Cerebellar nuclear complex (tissue), 1 donor: Measurements from ENCODE around the gene WDR38.
A peak's percentile ranks its signal among the peaks of the same experiment; 100 is the strongest.

Source experiments
- DNase-seq, 2 experiments: peaks; one replicate each; lab custom pipeline; 2025; lab: John Stamatoyannopoulos, UW

Gene WDR38

DNA sequence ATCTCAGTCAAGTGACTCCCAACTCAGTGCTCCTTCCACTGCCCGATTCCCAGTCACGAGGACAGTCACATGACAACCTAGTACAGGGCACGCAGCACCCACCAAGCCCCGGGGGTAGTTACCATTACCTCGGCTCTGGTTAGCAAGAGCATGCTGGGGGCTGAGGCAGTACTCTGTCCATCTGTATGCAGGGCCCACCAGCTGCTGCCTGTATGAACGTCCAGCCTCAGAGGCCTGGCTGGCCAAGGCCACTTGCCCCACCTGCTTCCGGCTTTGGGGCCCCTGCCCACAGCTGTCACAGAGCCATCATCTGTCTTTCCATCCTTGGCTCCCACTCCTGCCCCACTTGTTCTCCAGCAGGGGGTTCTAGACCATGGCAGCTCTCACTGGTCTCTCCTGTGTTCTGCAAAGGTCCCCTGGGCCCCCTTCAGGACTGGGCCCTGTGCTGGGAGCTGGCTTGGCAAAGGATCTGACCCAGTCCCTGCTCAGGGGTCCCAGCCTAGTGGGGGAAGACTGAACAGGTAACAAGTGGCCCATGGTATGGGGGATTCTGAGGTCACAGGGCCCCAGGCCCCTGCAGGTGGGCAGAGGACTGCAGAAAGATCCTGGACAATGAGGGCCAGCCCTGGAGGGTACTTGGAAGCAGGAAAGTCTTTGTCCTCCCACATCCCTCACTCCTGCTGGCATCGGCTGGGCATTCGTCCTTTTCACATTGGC lies 5.2 kb downstream of the WDR38 start:
- DNase-seq, result no peak

DNA sequence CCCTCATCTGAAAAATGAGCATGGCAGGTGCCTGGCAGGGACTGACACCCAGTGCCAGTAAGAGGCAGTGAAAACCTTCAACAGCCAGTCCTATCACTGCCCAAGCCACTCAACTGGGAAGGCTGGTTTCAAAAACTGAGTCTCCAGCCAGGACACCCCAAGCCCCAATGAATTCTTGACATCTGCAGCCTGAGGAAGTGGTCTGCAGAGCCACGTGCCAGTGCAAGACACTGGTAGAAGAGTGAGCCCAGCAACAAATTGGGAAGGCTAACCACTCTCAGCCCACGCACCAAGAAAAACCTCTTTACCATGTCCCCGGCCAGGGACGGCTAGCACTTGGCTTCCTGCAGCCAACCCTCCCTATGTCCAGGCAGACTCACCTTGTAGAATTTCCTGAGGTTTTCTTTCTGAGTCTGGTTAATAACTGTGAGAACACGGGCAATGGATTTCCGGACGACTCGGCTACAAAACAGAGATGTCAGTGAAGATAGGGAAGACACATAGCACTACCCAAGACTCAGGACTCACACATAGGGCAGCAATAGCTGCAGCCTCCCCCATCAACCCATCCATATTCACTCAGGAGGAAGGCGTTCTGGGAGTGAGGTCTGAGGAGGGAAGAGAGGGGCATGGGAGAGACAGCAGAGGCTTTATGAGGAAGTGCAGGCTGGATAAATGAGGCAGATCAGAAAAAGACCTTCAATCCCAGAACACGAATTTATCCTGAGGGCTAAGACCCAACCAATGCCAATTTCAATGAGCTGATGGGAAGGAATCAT lies 6.7 kb downstream of the WDR38 start:
- no peak for DNase-seq

DNA sequence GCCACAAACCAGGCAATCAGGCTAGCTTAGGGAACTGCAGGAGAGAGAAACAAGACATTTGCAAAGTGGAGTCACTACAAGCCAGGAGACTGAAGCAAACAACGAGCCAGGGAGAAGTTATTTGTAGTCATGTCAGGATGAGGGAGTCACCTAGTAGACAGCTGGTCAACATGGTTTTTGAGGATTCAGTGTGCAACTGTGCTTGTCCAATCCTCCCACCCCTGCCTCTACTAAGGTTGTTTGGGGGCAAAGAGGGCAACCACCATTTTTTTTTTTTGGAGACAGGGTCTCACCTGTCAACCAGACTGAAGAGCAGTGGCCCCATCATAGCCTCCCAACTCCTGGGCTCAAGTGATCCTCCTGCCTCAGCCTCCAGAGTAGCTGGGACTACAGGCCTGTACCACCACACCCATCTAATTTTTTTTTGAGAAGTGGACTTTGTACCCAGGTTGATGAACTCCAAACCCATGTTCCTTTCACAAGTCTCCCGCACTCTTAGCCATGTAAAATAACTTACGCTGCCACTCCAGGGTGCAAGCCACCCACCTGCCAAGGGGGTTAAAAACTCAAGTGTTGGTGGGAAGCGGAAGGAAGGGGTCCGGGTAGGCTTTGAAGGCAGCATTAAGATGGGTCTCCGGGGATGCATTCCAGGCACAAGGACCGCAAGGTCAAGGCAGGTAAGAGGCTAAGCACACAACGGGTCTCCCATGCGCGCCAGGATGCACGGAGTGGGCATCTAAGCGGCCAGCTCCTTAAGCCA lies 7.5 kb downstream of the WDR38 start:
- no peak for DNase-seq

DNA sequence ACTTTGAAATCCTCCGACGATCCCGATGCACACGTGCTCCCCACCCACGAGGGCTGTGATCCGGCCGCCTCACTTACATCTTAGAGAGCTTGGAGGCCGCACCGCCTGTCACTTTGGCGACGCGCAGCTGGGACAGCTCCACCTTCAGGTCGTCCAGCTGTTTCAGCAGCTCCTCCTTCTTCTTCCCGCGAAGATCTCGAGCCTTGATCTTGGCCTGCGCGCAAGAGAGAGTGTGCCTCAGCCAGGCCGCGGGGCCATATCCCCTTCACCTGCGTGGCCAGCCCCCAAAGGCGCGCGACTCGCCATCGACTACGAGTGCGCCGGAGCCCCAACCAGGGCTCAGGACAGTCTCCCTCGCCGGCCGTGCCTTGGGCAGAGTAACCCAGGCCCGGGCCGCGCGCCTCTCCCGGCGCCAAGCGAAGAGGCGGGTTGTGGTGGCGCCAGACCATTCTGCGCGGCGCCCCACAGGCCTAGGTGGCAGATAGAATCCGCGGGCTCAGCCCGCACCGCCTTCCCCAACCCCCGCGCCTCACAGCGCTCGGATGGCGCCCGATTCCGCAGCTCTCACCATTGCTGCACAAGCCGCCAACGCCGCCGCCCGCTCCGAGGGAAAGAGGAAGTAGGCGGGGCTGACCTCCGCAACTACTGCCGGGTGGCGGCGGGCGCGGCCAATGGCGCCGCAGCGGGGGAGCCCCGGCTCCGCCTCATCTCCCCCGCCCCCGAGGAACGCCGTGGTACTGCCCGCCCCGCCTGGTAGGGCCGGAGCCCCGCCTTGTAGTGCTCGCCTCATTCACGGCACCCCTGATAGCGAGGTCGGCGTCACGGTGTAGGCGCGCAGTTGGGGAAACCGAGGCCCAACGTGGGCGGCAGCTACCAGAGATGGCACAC lies 8.3 kb downstream of the WDR38 start, which contains the start of the genes ARPC5L and RPL35:
Gene ARPC5L (plus strand): TSS at position 789 of the 888 bp plus-strand sequence. CDS start 7,161 bp downstream, outside the sequence.
Gene RPL35 (minus strand): TSS at position 616 of the 888 bp plus-strand sequence. CDS start 45 bp downstream, at position 571.
- peak; percentile 49 to 81 for DNase-seq

DNA sequence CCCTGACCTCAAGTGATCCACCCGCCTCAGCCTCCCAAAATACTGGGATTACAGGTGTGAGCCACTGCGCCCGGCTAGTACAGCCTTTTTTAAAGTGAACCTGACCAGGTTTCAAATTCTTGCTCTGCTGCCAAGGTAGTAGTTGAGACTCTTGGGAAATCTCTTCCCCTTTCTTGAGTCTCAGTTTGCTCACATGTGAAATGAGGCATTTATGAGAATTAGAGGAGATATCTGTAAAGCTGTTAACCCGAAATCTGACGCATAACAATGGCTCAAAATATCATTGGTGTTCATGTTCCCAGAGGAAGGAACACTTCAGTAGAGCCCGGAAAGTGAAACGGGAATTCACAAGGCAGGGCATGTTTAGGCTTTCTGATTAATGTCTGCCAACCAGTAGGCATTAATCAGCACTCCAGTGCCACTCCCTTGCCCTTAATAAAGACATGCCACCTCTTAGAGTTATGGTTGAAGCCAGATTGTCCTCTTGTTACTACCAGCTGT lies 10.2 kb downstream of the WDR38 start:
- DNase-seq, result no peak

DNA sequence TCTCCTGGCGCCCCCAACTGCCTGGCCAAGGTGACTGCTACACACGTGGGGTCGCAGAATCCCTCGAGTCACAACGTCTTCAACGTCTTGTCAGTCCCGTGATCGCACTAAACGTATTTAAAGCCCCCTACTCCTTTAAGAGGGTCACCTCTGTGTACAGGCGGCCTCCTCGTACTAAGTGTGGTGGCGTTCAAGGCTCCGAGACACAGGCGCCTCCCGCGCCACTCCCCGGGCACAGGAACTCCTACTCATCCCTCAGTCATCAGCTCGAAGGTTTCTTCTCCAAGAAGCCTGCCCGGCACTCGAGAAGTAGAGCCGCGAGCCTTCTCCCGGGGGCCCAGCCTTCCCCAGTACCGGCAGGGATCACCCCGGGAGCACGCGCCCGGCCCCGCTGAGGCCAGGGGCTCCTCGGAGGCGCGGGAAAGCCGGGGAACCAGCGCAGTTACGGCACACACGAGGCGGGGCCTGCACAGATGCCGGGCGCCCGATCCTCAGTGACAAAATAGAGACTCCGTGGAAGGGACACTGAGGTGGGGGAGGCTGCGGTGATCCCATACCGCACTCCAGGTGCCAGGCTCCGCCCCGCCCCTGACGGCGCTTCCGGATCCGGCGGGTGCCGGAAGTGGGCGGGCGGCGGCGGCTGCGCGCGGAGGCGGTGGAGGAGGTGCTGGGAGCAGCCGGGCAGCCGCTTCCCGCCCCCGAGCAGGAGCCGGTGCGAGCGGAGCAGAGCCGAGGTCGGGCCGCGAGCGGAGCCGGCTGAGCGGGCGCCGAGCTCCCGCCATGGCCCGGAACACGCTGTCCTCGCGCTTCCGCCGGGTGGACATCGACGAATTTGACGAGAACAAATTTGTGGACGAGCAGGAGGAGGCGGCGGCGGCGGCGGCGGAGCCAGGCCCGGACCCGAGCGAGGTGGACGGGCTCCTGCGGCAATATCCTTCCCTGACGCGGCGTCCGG lies 15.5 kb downstream of the WDR38 start:
- DNase-seq, result peak; percentile 23 to 57

DNA sequence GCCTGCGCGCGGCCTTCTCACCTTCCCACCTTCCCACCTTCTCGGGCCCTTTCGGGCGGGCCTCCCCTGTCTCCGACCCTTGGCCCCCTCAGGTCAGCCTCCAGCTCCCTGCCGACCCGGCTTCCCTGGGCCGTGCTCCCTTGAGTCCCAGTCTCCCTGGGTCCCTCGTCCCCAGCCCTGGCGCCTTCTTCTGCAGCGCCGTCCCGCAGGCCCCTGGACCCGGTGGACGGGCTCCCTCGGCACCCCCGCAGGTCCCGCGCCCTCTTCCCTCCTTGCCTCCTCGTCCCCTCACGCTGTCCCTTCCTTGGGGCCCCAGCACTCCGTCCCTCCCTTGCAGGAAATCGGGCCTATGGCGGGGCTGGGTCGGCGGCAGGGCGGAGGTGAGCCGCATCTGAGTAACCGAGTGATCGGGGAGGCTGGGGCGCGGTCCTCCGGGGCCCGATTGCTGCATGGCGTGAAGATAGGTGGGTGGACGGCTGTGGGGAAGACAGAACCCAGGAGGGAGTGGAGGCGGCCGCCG lies 16.3 kb downstream of the WDR38 start:
- no peak for DNase-seq

DNA sequence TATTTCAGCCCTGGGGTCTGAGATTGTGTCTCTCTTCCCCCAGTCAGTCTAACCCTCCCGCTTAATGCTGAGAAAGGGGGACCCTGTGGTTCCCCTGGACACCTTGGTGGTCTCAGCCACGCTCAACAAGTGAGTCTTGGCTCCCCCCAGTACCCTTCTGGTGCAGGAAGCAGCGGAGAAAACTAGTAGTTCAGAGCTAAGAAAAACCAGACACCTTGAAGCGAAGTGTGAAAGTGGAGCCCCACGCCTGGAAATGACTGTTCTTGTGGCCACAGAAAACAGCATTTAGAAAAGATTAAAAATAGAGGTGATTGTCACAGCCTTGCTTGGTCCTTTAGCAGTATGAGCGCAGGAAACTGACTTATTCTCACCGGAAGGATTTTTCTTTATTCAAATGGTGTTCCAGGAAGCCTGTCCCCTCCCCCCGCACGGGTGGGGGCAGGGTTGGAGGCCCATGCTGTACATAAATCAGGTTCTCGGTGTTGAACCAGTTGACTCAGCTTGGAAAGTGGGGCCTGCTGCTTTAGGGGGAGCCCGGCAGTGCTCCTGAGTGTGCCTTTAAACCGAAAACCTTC lies 16.8 kb downstream of the WDR38 start:
- no peak for DNase-seq

DNA sequence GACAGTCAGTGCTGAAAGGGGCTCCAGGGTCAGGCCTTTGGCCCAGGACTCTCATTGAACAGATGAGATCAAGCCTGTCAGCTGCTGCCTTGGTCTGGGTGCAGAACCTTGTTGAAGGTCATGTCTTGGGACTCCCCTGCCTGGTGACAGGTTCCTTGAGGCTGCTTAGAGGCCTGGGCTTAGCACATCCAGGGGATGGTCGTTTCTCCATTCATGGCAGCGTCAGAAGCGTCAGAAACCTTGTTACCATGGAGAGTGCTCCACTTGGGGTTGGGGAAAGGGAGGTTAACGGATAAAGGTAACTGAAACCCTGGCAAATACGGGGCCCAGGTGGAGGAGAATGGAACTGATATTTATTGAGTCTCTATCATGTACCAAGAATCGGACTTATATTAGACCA lies 17.5 kb downstream of the WDR38 start:
- no peak for DNase-seq

DNA sequence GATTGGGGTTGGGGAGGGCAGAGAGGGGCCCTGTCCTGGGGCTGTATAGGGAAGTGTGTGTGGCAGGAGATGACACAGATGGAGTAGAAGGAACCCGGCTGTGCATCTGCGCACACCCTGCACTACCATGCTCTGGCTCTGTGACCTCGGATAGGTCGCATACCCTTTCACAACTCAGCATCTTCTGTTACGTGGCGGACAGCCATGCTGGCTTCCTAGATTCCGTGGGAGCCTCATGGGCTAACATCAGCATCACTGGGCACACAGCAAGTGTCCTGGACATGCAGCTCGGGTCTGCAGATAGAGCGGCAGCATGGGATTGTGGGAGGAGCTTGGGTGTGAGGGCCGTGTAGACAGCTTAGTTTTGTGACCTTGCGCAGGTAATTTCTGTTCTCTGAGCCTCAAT lies 17.9 kb downstream of the WDR38 start:
- no peak for DNase-seq

DNA sequence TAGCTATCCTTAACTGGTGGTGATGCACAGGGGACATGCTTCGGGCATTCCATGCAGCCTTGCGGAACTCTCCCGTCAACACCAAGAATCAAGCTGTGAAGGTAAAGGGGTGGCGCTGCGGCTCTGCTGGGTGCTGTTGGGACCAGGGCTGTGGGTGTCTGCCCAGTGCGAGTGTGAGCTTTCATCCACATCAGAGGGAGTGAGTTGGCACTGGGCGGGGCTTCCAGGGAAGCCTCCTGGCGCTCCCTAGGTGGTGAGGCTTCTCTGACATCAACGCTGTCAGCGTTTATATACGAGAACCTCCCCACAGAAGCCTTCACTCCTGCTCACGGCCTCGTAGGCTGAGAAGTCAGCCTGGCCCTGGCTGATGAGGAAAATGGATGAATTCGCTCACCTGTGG lies 20.4 kb downstream of the WDR38 start:
- DNase-seq, result no peak

DNA sequence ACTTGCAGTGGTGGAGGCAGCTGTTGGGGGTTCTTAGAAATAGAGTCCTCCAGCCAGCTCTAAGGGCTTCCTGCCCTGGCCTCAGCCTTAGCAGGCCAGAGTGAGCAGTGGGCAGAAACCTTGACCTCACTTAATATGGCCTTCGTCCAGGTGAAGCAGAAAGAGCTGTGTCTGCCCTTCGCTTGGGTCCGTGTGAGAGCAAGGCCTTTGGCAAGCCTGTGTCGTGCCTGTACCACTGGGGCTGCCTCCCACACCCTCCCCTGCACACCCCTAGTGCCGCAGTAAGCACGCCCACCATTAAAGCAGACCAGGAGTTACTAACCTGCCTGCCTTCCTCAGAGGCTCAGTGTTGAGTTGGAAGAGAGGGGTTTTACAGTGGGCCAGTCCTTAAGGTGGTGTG lies 22.2 kb downstream of the WDR38 start:
- DNase-seq, result no peak

DNA sequence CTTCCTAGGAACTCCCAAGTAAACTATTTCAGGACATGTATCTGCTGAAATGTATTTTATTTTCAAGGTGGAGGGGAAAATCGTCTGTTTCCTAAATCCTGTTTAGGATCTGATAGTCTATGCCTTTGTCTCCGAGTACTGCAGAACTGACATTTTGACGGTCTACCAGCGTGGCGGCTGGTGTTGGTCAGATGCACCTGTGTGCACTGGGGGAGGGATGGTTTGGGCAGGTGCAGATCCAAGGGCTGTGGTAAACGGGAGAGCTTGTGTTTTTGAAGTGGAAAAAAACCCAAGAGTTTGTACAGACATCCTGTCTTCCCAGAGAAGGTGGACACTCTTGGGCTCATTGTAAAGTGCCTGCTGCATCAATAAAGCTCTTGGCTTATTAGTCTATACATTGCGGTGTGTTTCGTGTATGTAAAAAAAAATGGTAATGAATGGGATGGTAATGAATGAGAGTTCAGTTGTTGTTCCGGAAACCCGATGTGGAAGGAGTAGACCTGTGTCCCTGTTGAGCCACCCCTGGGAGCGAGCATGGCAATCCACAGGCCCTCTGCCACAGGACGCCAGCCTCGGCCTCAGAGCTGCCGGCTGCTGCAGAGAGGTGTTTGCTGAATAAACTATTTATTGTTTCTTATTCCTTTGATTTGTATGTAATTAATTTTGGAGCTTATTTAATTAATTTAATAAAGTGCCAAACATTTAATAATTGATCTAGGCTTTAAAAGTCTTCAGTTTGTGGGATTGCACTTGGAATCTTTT lies 23.9 kb downstream of the WDR38 start:
- no peak for DNase-seq

DNA sequence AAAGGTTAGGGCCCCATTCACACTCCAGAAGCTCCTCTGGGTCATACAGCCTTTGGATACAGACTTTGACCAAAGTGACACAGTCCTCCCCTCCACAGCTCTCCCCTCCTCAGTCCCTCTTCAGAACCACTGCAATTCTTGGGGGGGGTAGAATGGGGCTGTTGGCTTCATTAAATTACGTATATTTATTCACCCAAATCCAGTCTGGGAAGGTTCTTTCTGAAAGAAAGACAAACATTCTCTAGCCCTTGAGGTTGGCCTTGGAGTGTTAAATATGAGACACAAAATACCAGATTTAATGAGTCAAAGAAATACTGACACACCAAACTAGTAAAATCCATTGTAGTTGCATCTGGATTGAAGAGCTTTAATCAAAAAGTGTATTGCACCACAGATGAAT lies 24.8 kb downstream of the WDR38 start:
- no peak for DNase-seq

DNA sequence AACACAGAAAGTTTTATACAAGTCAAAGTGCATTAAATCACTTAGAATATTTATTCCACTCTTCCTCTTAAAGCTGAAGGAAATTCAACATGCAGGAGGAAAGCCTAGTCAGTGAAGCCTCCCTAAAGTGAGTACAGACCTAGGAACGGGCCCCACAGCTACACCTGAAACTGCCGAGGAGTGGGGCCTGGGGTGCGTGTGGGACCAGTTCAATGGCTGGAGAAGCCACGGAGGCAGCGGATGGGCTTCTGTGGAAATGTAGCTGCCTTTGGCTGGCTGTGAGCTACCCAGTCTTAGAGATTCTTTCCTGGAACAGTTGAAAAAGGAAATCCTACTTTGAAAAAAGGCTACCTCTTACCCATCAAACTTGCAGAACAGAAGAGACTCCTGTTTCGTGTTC lies 25.3 kb downstream of the WDR38 start:
- no peak for DNase-seq

DNA sequence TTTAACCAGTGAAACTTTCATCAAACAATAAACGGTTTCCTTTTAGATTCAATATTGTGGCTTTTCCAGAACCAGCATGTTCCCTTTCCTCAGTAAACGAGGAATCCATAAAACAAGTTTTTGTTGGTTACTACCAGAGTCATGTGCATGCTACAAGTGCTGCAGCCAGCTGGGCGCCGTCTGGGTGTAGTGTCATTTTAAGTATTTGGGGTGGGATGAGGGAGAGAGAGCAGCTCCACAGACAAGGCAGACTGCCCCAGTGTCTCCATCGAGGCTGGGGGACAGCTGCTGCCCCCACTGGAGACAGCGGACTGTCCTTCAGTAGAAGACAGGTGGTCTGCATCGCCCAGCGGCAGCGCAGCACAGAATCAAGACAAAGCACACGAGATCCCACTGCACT lies 26.0 kb downstream of the WDR38 start:
- DNase-seq, result no peak

DNA sequence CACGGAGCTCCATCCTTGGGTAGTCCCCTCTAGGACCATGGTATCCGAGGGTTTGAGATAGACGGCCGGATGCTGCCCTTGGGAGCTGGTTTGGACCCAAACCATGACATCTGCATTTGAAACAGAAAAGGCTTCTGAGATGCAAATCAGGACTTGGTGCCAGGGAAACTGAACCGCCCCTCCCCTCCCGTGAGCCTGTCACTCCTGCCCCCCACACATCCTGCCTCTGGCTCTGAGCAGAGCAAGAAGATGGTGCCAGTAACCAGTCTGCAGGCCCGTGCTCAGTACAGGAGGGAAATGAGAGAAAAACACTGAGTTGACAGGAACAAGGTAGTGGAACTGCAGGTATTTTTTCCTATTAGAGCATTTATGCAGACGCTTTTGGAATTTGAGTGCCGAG lies 27.2 kb downstream of the WDR38 start:
- DNase-seq, result no peak

DNA sequence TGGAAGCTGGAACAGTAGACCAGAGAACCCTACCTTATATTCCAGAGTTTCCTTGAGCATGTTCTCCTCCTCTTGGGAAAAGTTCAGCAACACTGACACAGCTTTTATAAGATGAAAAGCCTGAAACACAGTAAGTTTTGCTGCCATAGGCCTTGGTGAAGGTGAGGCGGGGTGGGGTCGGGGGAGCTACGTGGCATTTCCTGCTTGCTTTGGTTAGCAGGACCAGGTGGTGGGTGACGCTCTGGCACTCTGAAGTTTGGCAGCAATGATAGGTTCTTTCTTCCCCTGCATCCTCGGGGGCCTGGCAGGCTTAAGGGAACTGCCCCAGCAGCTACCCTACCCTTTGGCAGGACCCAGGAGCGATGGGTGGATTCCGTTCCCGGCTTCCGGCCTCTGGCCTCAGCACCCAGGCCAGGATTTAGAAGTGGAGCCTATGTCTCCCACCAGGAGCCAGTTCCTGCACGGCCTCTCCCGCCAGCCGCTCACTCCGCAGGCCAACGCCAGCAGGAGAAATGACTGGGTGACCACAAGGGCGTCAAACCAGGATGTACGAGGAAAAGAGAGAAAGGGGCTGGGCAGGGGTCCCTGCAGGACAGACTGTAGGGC lies 28.0 kb downstream of the WDR38 start:
- no peak for DNase-seq
